WTC11 (cell line): ENCODE measurements around the gene PANK4. TPM values are rescaled to one million over a fixed set of nuclear protein-coding genes. Genes with fewer than 3 reads are reported as not detected.

Experiments
- ATAC-seq: fragments of 200-7000 bp; cut with Tn5 transposase; 2 replicates; pipeline ENCODE4 v1.10.0; 2021; ENCODE audit warnings: mild to moderate bottlenecking, moderate library complexity
- CTCF ChIA-PET: fragments of 300-600 bp; sonication (Branson Sonifier 250); formaldehyde crosslinking; loops from one replicate; lab custom pipeline; 2021; ENCODE audit warnings: antibody characterized with exemption; lab: Charles Lee
- POLR2A ChIA-PET: fragments of 350-600 bp; sonication (Branson Sonifier 250); formaldehyde crosslinking; loops from one replicate; lab custom pipeline; 2021; ENCODE audit warnings: antibody characterized with exemption; lab: Charles Lee
- DNase-seq: peaks from one replicate; pipeline ENCODE4 v3.0.0; 2021; ENCODE audit warnings: low spot score
- H3K27ac Mint-ChIP-seq: 2 replicates; pipeline ENCODE4 v1.8.0; 2021; ENCODE audit warnings: mixed read lengths
- H3K27me3 Mint-ChIP-seq: 2 replicates; pipeline ENCODE4 v1.8.0; 2021; ENCODE audit warnings: low read depth, mild to moderate bottlenecking, moderate library complexity, mixed read lengths
- H3K36me3 Mint-ChIP-seq: 2 replicates; pipeline ENCODE4 v1.8.0; 2021; ENCODE audit warnings: mixed read lengths
- H3K4me1 Mint-ChIP-seq: 2 replicates; pipeline ENCODE4 v1.8.0; 2022; ENCODE audit warnings: mixed read lengths
- H3K4me3 Mint-ChIP-seq: 2 replicates; pipeline ENCODE4 v1.8.0; 2021; ENCODE audit warnings: mild to moderate bottlenecking, moderate library complexity, mixed read lengths
- H3K9me3 Mint-ChIP-seq: 2 replicates; pipeline ENCODE4 v1.8.0; 2021; ENCODE audit warnings: mixed read lengths
- ELF4 ChIP-seq: sonication (generic); formaldehyde crosslinking; IDR thresholded peaks from 2 replicates; pipeline ENCODE4 v1.8.1; 2022; ENCODE audit warnings: low read depth, mild to moderate bottlenecking, moderate library complexity, missing genetic modification reagents
- GRHL2 ChIP-seq: fragments of 250-450 bp; sonication (Bioruptor Pico); IDR thresholded peaks from 2 replicates; pipeline ENCODE4 v1.8.0; 2022; ENCODE audit warnings: mild to moderate bottlenecking, moderate library complexity; ENCODE audit not compliant: insufficient replicate concordance, severe bottlenecking
- NR3C1 ChIP-seq: sonication (generic); formaldehyde crosslinking; conservative IDR thresholded peaks from 2 replicates; pipeline ENCODE4 v1.8.1; 2023; ENCODE audit warnings: low read depth, mild to moderate bottlenecking, missing genetic modification reagents
- SMAD3 ChIP-seq: sonication (generic); formaldehyde crosslinking; IDR thresholded peaks from 2 replicates; pipeline ENCODE4 v1.8.0; 2022; ENCODE audit warnings: missing genetic modification reagents, mild to moderate bottlenecking, borderline replicate concordance
- SMAD4 ChIP-seq: sonication (generic); formaldehyde crosslinking; IDR thresholded peaks from 2 replicates; pipeline ENCODE4 v1.8.0; 2022; ENCODE audit warnings: mild to moderate bottlenecking, missing genetic modification reagents
- TCF7 ChIP-seq: sonication (generic); formaldehyde crosslinking; IDR thresholded peaks from 2 replicates; pipeline ENCODE4 v1.8.0; 2022; ENCODE audit warnings: mild to moderate bottlenecking, low read depth, missing genetic modification reagents, moderate library complexity
- TP53 ChIP-seq: sonication (generic); formaldehyde crosslinking; IDR thresholded peaks from 2 replicates; pipeline ENCODE4 v1.8.1; 2023; ENCODE audit warnings: mild to moderate bottlenecking, missing genetic modification reagents
- ZNF232 ChIP-seq: sonication (generic); formaldehyde crosslinking; IDR thresholded peaks from 2 replicates; pipeline ENCODE4 v1.8.0; 2022; ENCODE audit warnings: mild to moderate bottlenecking, missing genetic modification reagents
- ZNF423 ChIP-seq: fragments of 250-450 bp; sonication (Bioruptor Pico); IDR thresholded peaks from 2 replicates; pipeline ENCODE4 v2.1.2; 2022; ENCODE audit warnings: mild to moderate bottlenecking, moderate library complexity
- total RNA-seq: library from RNA; stranded (reverse); gene quantifications from 3 replicates; pipeline ENCODE4 v1.2.3, GENCODE V29; 2021
- TF ChIP-seq, protein P1 (sequence below): sonication (generic); formaldehyde crosslinking; IDR thresholded peaks from 2 replicates; pipeline ENCODE4 v1.8.0; 2022; ENCODE audit warnings: mild to moderate bottlenecking, missing genetic modification reagents
- TF ChIP-seq, protein P2 (sequence below): sonication (generic); formaldehyde crosslinking; IDR thresholded peaks from 2 replicates; pipeline ENCODE4 v1.8.1; 2023; ENCODE audit warnings: mild to moderate bottlenecking, missing genetic modification reagents
- TF ChIP-seq, protein P3 (sequence below): sonication (generic); formaldehyde crosslinking; IDR thresholded peaks from 2 replicates; pipeline ENCODE4 v1.8.0; 2022; ENCODE audit warnings: missing genetic modification reagents
- TF ChIP-seq, protein P4 (sequence below): sonication (generic); formaldehyde crosslinking; IDR thresholded peaks from 2 replicates; pipeline ENCODE4 v1.8.0; 2022; ENCODE audit warnings: mild to moderate bottlenecking, missing genetic modification reagents
- TF ChIP-seq, protein P5 (sequence below): sonication (generic); formaldehyde crosslinking; IDR thresholded peaks from 2 replicates; pipeline ENCODE4 v1.8.0; 2023; ENCODE audit warnings: mild to moderate bottlenecking, missing genetic modification reagents
- TF ChIP-seq, protein P6 (sequence below): fragments of 250-450 bp; sonication (Bioruptor Pico); IDR thresholded peaks from 2 replicates; pipeline ENCODE4 v1.9.0; 2021; ENCODE audit warnings: mild to moderate bottlenecking

Gene PANK4
- total RNA-seq, 1 experiment from 2014 or later = 52.5 TPM

- TF ChIP-seq, protein P1, sequence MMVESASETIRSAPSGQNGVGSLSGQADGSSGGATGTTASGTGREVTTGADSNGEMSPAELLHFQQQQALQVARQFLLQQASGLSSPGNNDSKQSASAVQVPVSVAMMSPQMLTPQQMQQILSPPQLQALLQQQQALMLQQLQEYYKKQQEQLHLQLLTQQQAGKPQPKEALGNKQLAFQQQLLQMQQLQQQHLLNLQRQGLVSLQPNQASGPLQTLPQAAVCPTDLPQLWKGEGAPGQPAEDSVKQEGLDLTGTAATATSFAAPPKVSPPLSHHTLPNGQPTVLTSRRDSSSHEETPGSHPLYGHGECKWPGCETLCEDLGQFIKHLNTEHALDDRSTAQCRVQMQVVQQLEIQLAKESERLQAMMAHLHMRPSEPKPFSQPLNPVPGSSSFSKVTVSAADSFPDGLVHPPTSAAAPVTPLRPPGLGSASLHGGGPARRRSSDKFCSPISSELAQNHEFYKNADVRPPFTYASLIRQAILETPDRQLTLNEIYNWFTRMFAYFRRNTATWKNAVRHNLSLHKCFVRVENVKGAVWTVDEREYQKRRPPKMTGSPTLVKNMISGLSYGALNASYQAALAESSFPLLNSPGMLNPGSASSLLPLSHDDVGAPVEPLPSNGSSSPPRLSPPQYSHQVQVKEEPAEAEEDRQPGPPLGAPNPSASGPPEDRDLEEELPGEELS (CRISPR knock-in tag) = no peak
- no peak for TF ChIP-seq TP53 (CRISPR knock-in tag)
- TF ChIP-seq, protein P2, sequence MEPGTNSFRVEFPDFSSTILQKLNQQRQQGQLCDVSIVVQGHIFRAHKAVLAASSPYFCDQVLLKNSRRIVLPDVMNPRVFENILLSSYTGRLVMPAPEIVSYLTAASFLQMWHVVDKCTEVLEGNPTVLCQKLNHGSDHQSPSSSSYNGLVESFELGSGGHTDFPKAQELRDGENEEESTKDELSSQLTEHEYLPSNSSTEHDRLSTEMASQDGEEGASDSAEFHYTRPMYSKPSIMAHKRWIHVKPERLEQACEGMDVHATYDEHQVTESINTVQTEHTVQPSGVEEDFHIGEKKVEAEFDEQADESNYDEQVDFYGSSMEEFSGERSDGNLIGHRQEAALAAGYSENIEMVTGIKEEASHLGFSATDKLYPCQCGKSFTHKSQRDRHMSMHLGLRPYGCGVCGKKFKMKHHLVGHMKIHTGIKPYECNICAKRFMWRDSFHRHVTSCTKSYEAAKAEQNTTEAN (CRISPR knock-in tag) = no peak
- TF ChIP-seq, protein P3, sequence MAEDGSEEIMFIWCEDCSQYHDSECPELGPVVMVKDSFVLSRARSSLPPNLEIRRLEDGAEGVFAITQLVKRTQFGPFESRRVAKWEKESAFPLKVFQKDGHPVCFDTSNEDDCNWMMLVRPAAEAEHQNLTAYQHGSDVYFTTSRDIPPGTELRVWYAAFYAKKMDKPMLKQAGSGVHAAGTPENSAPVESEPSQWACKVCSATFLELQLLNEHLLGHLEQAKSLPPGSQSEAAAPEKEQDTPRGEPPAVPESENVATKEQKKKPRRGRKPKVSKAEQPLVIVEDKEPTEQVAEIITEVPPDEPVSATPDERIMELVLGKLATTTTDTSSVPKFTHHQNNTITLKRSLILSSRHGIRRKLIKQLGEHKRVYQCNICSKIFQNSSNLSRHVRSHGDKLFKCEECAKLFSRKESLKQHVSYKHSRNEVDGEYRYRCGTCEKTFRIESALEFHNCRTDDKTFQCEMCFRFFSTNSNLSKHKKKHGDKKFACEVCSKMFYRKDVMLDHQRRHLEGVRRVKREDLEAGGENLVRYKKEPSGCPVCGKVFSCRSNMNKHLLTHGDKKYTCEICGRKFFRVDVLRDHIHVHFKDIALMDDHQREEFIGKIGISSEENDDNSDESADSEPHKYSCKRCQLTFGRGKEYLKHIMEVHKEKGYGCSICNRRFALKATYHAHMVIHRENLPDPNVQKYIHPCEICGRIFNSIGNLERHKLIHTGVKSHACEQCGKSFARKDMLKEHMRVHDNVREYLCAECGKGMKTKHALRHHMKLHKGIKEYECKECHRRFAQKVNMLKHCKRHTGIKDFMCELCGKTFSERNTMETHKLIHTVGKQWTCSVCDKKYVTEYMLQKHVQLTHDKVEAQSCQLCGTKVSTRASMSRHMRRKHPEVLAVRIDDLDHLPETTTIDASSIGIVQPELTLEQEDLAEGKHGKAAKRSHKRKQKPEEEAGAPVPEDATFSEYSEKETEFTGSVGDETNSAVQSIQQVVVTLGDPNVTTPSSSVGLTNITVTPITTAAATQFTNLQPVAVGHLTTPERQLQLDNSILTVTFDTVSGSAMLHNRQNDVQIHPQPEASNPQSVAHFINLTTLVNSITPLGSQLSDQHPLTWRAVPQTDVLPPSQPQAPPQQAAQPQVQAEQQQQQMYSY (CRISPR knock-in tag) = no peak
- TF ChIP-seq SMAD4 = no peak
- TF ChIP-seq, protein P4, sequence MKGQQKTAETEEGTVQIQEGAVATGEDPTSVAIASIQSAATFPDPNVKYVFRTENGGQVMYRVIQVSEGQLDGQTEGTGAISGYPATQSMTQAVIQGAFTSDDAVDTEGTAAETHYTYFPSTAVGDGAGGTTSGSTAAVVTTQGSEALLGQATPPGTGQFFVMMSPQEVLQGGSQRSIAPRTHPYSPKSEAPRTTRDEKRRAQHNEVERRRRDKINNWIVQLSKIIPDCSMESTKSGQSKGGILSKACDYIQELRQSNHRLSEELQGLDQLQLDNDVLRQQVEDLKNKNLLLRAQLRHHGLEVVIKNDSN (CRISPR knock-in tag) = no peak
- TF ChIP-seq GRHL2 (CRISPR knock-in tag) = no peak
- TF ChIP-seq SMAD3 (CRISPR knock-in tag) = no peak
- TF ChIP-seq ELF4 (CRISPR knock-in tag) = no peak
- TF ChIP-seq ZNF232 (CRISPR knock-in tag) = no peak
Measured at GRCh38 chr1:2544093-2544874, 17.9 kb upstream of the PANK4 start (continued).

DNA sequence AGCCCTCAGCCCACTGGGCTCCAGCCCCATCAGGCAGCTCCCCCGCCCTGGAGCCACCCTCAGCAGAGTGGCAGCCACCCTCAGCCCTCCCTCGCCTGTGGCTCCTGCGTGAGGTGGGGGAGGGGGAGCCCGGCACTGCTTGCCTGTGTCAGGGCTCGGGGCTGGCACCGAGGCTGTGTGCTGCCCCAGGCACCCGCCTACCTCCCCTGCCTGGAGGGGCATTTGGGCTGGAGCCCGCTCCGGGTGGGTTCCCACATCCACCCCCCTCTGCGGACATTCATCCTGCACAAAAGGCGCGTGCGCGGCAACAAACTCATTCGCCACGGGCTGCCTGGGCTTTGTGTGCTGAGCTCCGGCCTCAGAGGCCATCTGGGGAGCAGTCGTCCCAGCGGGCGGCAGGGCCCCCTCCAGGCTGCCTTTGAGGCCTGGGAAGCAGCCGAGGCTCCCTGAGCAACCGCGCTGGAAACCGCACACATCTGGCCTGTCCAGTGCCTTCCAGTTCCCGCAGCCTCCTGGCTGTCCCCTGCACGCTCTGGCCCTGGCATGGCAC is 17.2 kb upstream of the PANK4 start:
- H3K4me1 Mint-ChIP-seq = peaks cover 2% of the 10 kb centered on the region; the same call in 1 of the 2 replicates
- H3K9me3 Mint-ChIP-seq = no peaks in the 10 kb centered on the region
- H3K36me3 Mint-ChIP-seq = no peaks in the 10 kb centered on the region
- H3K27me3 Mint-ChIP-seq = peaks cover 24% of the 10 kb centered on the region
- ChIA-PET CTCF (interaction anchor here (0.8 to 1.5 kb wide), 2 partner anchors 8 to 18 kb away, joined by 3 to 7 read pairs; partner anchors contain the start of gene PANK4), POLR2A (no interaction called here)
- TF ChIP-seq ZNF423 = peak; percentile 88
- TF ChIP-seq, protein P5, sequence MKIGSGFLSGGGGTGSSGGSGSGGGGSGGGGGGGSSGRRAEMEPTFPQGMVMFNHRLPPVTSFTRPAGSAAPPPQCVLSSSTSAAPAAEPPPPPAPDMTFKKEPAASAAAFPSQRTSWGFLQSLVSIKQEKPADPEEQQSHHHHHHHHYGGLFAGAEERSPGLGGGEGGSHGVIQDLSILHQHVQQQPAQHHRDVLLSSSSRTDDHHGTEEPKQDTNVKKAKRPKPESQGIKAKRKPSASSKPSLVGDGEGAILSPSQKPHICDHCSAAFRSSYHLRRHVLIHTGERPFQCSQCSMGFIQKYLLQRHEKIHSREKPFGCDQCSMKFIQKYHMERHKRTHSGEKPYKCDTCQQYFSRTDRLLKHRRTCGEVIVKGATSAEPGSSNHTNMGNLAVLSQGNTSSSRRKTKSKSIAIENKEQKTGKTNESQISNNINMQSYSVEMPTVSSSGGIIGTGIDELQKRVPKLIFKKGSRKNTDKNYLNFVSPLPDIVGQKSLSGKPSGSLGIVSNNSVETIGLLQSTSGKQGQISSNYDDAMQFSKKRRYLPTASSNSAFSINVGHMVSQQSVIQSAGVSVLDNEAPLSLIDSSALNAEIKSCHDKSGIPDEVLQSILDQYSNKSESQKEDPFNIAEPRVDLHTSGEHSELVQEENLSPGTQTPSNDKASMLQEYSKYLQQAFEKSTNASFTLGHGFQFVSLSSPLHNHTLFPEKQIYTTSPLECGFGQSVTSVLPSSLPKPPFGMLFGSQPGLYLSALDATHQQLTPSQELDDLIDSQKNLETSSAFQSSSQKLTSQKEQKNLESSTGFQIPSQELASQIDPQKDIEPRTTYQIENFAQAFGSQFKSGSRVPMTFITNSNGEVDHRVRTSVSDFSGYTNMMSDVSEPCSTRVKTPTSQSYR = no peak
- no peak for TF ChIP-seq NR3C1 (CRISPR knock-in tag)
- TF ChIP-seq TCF7 (CRISPR knock-in tag) = no peak
- TF ChIP-seq, protein P6, sequence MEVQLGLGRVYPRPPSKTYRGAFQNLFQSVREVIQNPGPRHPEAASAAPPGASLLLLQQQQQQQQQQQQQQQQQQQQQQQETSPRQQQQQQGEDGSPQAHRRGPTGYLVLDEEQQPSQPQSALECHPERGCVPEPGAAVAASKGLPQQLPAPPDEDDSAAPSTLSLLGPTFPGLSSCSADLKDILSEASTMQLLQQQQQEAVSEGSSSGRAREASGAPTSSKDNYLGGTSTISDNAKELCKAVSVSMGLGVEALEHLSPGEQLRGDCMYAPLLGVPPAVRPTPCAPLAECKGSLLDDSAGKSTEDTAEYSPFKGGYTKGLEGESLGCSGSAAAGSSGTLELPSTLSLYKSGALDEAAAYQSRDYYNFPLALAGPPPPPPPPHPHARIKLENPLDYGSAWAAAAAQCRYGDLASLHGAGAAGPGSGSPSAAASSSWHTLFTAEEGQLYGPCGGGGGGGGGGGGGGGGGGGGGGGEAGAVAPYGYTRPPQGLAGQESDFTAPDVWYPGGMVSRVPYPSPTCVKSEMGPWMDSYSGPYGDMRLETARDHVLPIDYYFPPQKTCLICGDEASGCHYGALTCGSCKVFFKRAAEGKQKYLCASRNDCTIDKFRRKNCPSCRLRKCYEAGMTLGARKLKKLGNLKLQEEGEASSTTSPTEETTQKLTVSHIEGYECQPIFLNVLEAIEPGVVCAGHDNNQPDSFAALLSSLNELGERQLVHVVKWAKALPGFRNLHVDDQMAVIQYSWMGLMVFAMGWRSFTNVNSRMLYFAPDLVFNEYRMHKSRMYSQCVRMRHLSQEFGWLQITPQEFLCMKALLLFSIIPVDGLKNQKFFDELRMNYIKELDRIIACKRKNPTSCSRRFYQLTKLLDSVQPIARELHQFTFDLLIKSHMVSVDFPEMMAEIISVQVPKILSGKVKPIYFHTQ = no peak
- DNase-seq (no peak), ATAC-seq (no peak)
- no peak overlapping the region for H3K4me3 Mint-ChIP-seq
- H3K27ac Mint-ChIP-seq = no peak overlapping the region
